T-cell (primary cell): Measurements from ENCODE around the gene NDUFA7. TPM values are rescaled to one million over a fixed set of nuclear protein-coding genes. Genes with fewer than 3 reads are reported as not detected.
A peak's percentile ranks its signal among the peaks of the same experiment; 100 is the strongest.

Experiments used
- ATAC-seq, 4 experiments: fragments of 200-7000 bp in 3 of 4; fragments of 150-1000 bp in 1 of 4; cut with Tn5 transposase; replicated peaks in 1 of 4; 1 replicate in 3 of 4; 2 replicates in 1 of 4; pipeline ENCODE4 v1.10.0; 2021; ENCODE audit warnings: moderate library complexity in 3 of 4, mild to moderate bottlenecking in 2 of 4, moderate number of reproducible peaks in 1 of 4
- CTCF ChIA-PET, 2 donors: fragments of 300-600 bp; sonication (Branson Sonifier 250); formaldehyde crosslinking; loops; one replicate each; lab custom pipeline; 2022; ENCODE audit warnings: antibody characterized with exemption in 2 of 2; lab: Charles Lee
- POLR2A ChIA-PET, 2 donors: fragments of 300-600 bp; sonication (Branson Sonifier 250); formaldehyde crosslinking; loops; one replicate each; lab custom pipeline; 2022; ENCODE audit warnings: antibody characterized with exemption in 2 of 2; lab: Charles Lee
- DNase-seq, 35 experiments: peaks; one replicate each; pipeline versions ENCODE4 v3.0.0 to v3.0.0-alpha.2; 2013 to 2023
- H3K27ac ChIP-seq: one replicate; pipeline ENCODE4 v1.5.1; 2013; ENCODE audit warnings: low read length
- H3K27me3 ChIP-seq, 2 experiments: replicated peaks in 1 of 2; 1 replicate in 1 of 2; 2 replicates in 1 of 2; pipeline versions ENCODE4 v1.6.1 to v1.7.0; 2013; ENCODE audit warnings: low read length in 1 of 2, mixed read lengths in 1 of 2; ENCODE audit not compliant: control insufficient read depth in 2 of 2, insufficient read depth in 2 of 2; ENCODE audit errors: extremely low read depth in 1 of 2
- H3K36me3 ChIP-seq, 2 donors: 1 replicate in 1 of 2; 2 replicates in 1 of 2; pipeline versions ENCODE4 v1.6.1 to v1.7.0; 2013; ENCODE audit warnings: low read length in 1 of 2; ENCODE audit not compliant: control insufficient read depth in 2 of 2, insufficient read depth in 1 of 2; ENCODE audit errors: extremely low read depth in 1 of 2
- H3K4me1 ChIP-seq, 2 experiments: 1 replicate in 1 of 2; 2 replicates in 1 of 2; pipeline versions ENCODE4 v1.6.1 to v1.7.0; 2013; ENCODE audit warnings: low read length in 2 of 2, mixed read lengths in 1 of 2; ENCODE audit not compliant: insufficient read depth in 2 of 2, control insufficient read depth in 1 of 2; ENCODE audit errors: extremely low read depth in 1 of 2
- H3K4me3 ChIP-seq, 2 donors: 1 replicate in 1 of 2; 2 replicates in 1 of 2; pipeline versions ENCODE4 v1.5.1 to v1.7.0; 2013; ENCODE audit warnings: mild to moderate bottlenecking in 2 of 2, low read length in 1 of 2, moderate library complexity in 1 of 2; ENCODE audit not compliant: control insufficient read depth in 1 of 2; ENCODE audit errors: extremely low read depth in 1 of 2
- H3K9me3 ChIP-seq: 2 replicates; pipeline ENCODE4 v1.7.0; 2013
- H3K27ac Mint-ChIP-seq, 2 donors: one replicate each; pipeline ENCODE4 v1.8.0; 2020 to 2021; ENCODE audit warnings: mild to moderate bottlenecking in 2 of 2, mixed read lengths in 2 of 2
- H3K27me3 Mint-ChIP-seq, 2 donors: one replicate each; pipeline ENCODE4 v1.8.0; 2021 to 2022; ENCODE audit warnings: mixed read lengths in 2 of 2
- H3K36me3 Mint-ChIP-seq: one replicate; pipeline ENCODE4 v1.8.0; 2021; ENCODE audit warnings: mixed read lengths
- H3K4me1 Mint-ChIP-seq, 3 donors: one replicate each; pipeline ENCODE4 v1.8.0; 2020 to 2022; ENCODE audit warnings: mixed read lengths in 3 of 3, mild to moderate bottlenecking in 1 of 3
- H3K4me3 Mint-ChIP-seq, 3 donors: one replicate each; pipeline ENCODE4 v1.8.0; 2020 to 2022; ENCODE audit warnings: mild to moderate bottlenecking in 3 of 3, mixed read lengths in 3 of 3, moderate library complexity in 3 of 3
- H3K9me3 Mint-ChIP-seq, 3 donors: one replicate each; pipeline ENCODE4 v1.8.0; 2020 to 2022; ENCODE audit warnings: mixed read lengths in 3 of 3
- WGBS: methylation state at CpG from one replicate; pipeline ENCODE4 v1.1.5; 2013; ENCODE audit warnings: missing lambda C conversion rate; ENCODE audit not compliant: insufficient coverage; 5-methylcytosine and 5-hydroxymethylcytosine counted together
- total RNA-seq, 35 experiments: library from RNA in 6 of 35; stranded (reverse) in 6 of 35; fragments of 120-200 nt in 1 of 35; gene quantifications; one replicate each; pipeline versions ENCODE4 v1.2.1 to v1.2.4 and lab custom pipeline; 2013 to 2026

The NDUFA7 gene
- total RNA-seq (10 to 100 TPM; 24.5 to 44.7 (median 32.8) TPM), total RNA-seq (lab: John Stamatoyannopoulos, UW) (0.79 to 3.5 (median 1.6) reads per million in 29 experiments)
- 24.2 TPM for total RNA-seq (2013)

DNA sequence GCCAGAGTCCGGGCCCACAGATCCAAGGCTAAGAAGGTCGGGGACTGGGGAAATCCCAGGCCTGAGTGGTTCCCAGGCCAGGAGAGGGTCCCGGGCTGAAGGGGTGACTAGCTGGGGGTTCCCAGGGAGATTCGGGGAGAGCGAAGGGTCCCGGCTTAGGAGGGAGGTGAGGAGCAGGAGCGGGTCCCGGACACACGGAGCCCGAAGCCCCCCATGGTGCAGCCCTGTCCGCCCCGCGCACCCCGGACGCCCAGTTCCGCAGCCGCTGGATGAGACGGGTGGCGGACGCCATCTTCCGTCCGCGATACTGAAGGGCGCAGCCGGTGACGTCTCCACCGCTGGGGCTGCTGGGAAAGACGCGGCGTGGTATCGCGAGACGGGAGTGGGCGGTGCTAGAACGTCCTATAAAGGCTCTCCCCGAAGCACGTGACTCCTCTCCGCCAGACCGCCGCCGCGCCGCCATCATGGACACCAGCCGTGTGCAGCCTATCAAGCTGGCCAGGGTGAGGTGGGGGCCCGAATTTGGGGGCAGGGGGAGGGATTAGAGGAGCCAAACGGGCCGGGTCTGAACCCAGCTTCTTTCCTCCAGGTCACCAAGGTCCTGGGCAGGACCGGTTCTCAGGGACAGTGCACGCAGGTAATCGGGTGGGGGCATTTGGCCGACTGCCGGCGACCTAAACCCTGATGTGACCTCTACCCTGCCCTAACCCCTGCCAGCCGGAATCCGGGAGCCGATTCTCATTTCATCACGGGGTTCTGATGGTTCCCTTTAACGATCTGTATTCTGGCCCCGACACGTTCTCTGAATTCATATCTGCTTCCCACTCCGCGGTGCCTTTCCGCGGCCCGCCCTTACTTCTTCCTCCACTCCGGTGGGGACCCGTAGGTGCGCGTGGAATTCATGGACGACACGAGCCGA lies at the start of gene NDUFA7, which contains the start of gene RPS28:
Gene NDUFA7, minus strand, starts transcription at position 309 of the 919 bp plus-strand sequence. Its CDS starts 17 bp downstream, at position 292.
Gene RPS28, plus strand, starts transcription at position 430 of the 919 bp plus-strand sequence. Its CDS starts 35 bp downstream, at position 465.
- H3K27me3 Mint-ChIP-seq, result no peaks in the 10 kb centered on the region
- H3K9me3 ChIP-seq, result no peaks in the 10 kb centered on the region
- no peaks in the 10 kb centered on the region for H3K9me3 Mint-ChIP-seq
- H3K4me3 ChIP-seq, result peak within 1 kb of the TSS; percentile 94 to 99
- ATAC-seq (peak; percentile 92 to 97 (median 96)), DNase-seq (peak; percentile 91 to 99 (median 96))
- peak within 1 kb of the TSS; percentile 92 to 97 (median 94) for H3K4me3 Mint-ChIP-seq
- under 1% methylated on average over 69 of the region's 72 CpGs for WGBS
- peak within 1 kb of the TSS; percentile 88 for H3K27ac ChIP-seq
- peak within 1 kb of the TSS; percentile 95 to 97 for H3K27ac Mint-ChIP-seq
- ChIA-PET CTCF (interaction anchor here (0.6 to 1.2 kb wide), 4 partner anchors 20 to 401 kb away, joined by 3 to 4 read pairs (median 4); partner anchors contain the start of gene TIMM44 (in 1 of the 2)), POLR2A (no interaction called here)
- H3K4me1 Mint-ChIP-seq, result peaks cover 31 to 42% (median 38%) of the 10 kb centered on the region in 3 donors
- peaks cover 3% of the 10 kb centered on the region for H3K36me3 Mint-ChIP-seq
- peaks cover 7 to 24% of the 10 kb centered on the region in 2 donors for H3K36me3 ChIP-seq
- peaks cover 16 to 49% of the 10 kb centered on the region in 2 experiments for H3K4me1 ChIP-seq
- H3K27me3 ChIP-seq, result no peaks in the 10 kb centered on the region

DNA sequence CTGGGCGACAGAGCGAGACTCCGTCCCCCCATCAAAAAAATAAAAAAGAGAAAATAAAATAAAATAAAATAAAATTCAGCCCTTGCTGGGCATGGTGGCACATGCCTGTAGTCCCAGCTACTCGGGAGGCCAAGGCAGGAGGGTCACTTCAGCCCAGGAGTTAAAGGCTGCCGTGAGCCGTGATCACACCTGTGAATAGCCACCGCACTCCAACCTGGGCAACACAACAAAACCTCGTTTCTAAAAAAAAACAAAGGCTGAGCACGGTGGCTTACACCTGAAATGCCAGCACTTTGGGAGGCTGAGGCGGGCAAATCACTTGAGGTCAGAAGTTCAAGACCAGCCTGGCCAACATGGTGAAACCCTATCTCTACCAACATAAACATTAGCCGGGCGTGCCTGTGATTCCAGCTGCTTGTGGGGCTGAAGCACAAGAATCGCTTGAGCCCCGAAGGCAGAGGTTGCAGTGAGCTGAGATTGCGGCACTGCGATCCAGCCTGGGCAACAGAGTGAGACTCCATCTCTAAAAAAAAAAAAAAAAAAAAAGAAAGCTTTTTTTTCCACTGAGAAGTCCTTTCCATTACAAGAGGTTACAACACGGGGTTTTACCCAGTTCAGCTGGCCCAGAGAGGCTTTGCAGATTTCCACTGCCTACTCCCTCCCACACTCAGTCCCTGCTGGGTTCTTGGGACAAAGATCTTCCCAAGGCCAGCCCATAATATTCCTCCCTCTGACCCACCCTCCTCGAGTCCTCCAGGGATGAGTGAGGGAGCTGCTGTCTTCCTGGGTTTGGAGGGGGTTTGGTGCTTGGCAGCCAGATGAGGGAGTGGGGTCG lies 49.2 kb upstream of the NDUFA7 start:
- Histone ChIP-seq H3K36me3 (no peaks in the 10 kb centered on the region), H3K9me3 (no peaks in the 10 kb centered on the region), H3K4me3 (no peak overlapping the region), H3K27ac (no peak overlapping the region), H3K4me1 (peaks cover 0 to 4% of the 10 kb centered on the region in 2 experiments), H3K27me3 (peaks cover 0 to 45% of the 10 kb centered on the region in 2 experiments)
- 87% methylated on average over 14 of the region's 19 CpGs for WGBS
- H3K4me3 Mint-ChIP-seq, result no peak overlapping the region
- ChIA-PET CTCF (interaction anchor here in 1 of 2 donors (0.7 to 1.3 kb wide), 2 partner anchors 16 to 195 kb away, joined by 6 read pairs; no protein-coding TSS in a partner anchor), POLR2A (no interaction called here)
- no peak overlapping the region for H3K27ac Mint-ChIP-seq
- no peaks in the 10 kb centered on the region for H3K9me3 Mint-ChIP-seq
- DNase-seq, result no peak
- H3K4me1 Mint-ChIP-seq, result peaks cover 0 to 5% (median 2%) of the 10 kb centered on the region in 3 donors
- no peak for ATAC-seq
- peaks cover 18 to 32% of the 10 kb centered on the region in 2 donors for H3K27me3 Mint-ChIP-seq
- H3K36me3 Mint-ChIP-seq, result no peaks in the 10 kb centered on the region

DNA sequence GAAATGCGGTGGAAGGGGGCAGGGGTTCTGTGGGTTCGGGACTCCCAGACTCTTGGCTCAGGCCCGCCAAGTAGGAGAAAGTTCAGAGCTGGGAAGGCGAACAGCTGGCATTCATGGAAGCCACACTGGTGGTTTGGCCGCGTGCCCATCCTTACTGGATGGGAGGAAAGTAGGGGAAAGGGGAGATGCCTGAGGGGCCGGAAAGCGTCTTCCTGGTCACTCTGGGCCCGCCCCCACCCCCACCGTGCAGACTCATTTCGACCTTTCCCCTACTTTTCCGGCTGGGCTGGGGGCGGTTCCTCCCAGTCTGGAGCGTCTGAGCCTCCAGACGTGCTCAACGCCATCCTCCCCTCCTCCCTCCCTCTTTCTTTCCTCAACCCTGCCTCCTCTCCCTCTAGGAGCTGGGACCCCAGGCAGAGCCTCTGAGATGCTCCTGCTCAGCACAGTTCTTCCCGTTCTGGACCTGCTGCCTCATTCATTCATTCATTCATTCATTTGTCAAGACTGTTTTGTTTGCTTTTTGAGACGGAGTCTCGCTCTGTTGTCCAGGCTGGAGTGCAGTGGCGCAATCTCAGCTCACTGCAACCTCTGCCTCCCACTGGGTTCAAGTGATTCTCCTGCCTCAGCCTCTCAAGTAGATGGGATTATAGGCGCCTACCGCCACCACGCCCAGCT lies 46.3 kb upstream of the NDUFA7 start:
- WGBS, result 22% methylated on average over 18 of the region's 23 CpGs

DNA sequence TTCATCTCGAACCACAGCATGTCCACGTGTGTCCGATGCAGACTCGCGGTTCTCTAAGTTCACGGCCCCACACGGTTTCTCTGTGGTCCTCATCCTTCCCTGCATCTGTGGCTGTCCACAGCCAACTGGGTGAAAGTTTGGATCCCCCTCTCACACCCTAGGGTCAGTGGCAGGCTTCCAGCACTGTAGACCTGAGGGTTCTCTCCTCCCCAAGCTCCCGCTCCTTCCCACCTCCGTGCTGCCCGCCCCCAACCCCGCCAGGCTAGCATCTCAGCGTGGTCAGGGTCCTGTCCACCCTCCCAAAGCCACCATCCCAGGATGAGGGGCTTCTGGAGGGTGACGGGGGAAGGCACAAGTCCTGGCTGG lies 45.8 kb upstream of the NDUFA7 start:
- Mint-ChIP-seq H3K4me1 (peaks cover 6 to 15% (median 12%) of the 10 kb centered on the region in 3 donors), H3K27ac (no peak overlapping the region), H3K9me3 (no peaks in the 10 kb centered on the region), H3K27me3 (peaks cover 26 to 52% of the 10 kb centered on the region in 2 donors), H3K4me3 (no peak overlapping the region), H3K36me3 (no peaks in the 10 kb centered on the region)
- CTCF ChIA-PET, result no interaction called here
- no peak overlapping the region for H3K27ac ChIP-seq
- peaks cover 0 to 78% of the 10 kb centered on the region in 2 experiments for H3K27me3 ChIP-seq
- H3K36me3 ChIP-seq, result no peaks in the 10 kb centered on the region
- no peak for ATAC-seq
- H3K9me3 ChIP-seq, result no peaks in the 10 kb centered on the region
- peaks cover 2 to 21% of the 10 kb centered on the region in 2 experiments for H3K4me1 ChIP-seq
- POLR2A ChIA-PET, result interaction anchor here in 1 of 2 donors (0.5 kb wide), 1 partner anchor 23 kb away, joined by 8 read pairs; the partner anchor contains the start of gene RAB11B
- WGBS, result 84% methylated on average over 4 of the region's 13 CpGs
- no peak overlapping the region for H3K4me3 ChIP-seq
- DNase-seq, result no peak

More for the DNA sequence above, 46.3 kb upstream of the NDUFA7 start:
- H3K27ac Mint-ChIP-seq, result no peak overlapping the region
- no peak overlapping the region for H3K27ac ChIP-seq
- H3K4me3 ChIP-seq, result no peak overlapping the region
- CTCF ChIA-PET, result interaction anchor here in 1 of 2 donors (0.6 kb wide), 1 partner anchor 111 kb away, joined by 3 read pairs; no protein-coding TSS in a partner anchor
- H3K9me3 ChIP-seq, result no peaks in the 10 kb centered on the region
- DNase-seq (no peak), ATAC-seq (no peak)
- H3K36me3 ChIP-seq, result no peaks in the 10 kb centered on the region
- H3K9me3 Mint-ChIP-seq, result no peaks in the 10 kb centered on the region
- H3K36me3 Mint-ChIP-seq, result no peaks in the 10 kb centered on the region
- H3K4me1 ChIP-seq, result peaks cover 2 to 21% of the 10 kb centered on the region in 2 experiments
- peaks cover 26 to 46% of the 10 kb centered on the region in 2 donors for H3K27me3 Mint-ChIP-seq
- peaks cover 0 to 73% of the 10 kb centered on the region in 2 experiments for H3K27me3 ChIP-seq
- H3K4me1 Mint-ChIP-seq, result peaks cover 6 to 15% (median 12%) of the 10 kb centered on the region in 3 donors
- H3K4me3 Mint-ChIP-seq, result no peak overlapping the region
- POLR2A ChIA-PET, result interaction anchor here in 1 of 2 donors (0.6 kb wide), 1 partner anchor 59 kb away, joined by 4 read pairs; no protein-coding TSS in a partner anchor

DNA sequence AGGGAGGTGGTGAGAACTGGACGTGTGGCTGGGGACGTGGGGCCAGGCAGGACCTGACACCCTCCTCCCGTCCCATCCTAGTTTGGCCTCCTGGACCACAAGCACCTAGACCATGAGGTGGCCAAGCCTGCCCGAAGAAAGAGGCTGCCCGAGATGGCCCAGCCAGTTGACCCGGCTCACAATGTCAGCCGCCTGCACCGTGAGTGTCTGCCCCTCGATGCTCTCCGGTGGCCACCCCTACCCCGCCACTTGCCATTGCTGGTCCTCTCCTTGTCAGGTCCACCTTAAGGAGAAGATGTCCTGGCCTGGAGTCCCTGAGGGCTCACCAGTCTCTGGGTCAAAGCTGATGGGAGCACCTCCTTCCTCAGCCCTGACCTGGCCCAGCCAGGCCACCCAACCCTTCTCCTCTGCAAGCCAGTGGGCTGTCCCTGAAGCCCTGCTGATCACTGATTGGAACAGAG lies 45.0 kb upstream of the NDUFA7 start:
- ChIA-PET CTCF (no interaction called here), POLR2A (no interaction called here)
- peaks cover 2 to 21% of the 10 kb centered on the region in 2 experiments for H3K4me1 ChIP-seq
- H3K9me3 ChIP-seq, result no peaks in the 10 kb centered on the region
- no peaks in the 10 kb centered on the region for H3K36me3 ChIP-seq
- no peaks in the 10 kb centered on the region for H3K36me3 Mint-ChIP-seq
- no peaks in the 10 kb centered on the region for H3K9me3 Mint-ChIP-seq
- DNase-seq (no peak), ATAC-seq (no peak)
- H3K27ac ChIP-seq, result no peak overlapping the region
- peaks cover 0 to 81% of the 10 kb centered on the region in 2 experiments for H3K27me3 ChIP-seq
- H3K27ac Mint-ChIP-seq, result no peak overlapping the region
- peaks cover 30 to 56% of the 10 kb centered on the region in 2 donors for H3K27me3 Mint-ChIP-seq
- no peak overlapping the region for H3K4me3 ChIP-seq
- H3K4me3 Mint-ChIP-seq, result no peak overlapping the region
- peaks cover 6 to 15% (median 12%) of the 10 kb centered on the region in 3 donors for H3K4me1 Mint-ChIP-seq
- WGBS, result 87% methylated on average over 11 of the region's 11 CpGs
